Lung microvascular endothelial cell (primary cell): ENCODE results near the gene MYOF. TPM values are rescaled to one million over a fixed set of nuclear protein-coding genes. Genes with fewer than 3 reads are reported as not detected.
A peak's percentile ranks its signal among the peaks of the same experiment; 100 is the strongest.
"Not testable (repeated sequence)": the region's sequence is repeated elsewhere in the genome, so short reads cannot be mapped to it uniquely, and the experiment has no call there.

Experiments
- DNase-seq, 2 donors: peaks; one replicate each; pipeline versions ENCODE4 v3.0.0 to v3.0.0-alpha.2; 2010; ENCODE audit warnings: low read depth in 2 of 2
- total RNA-seq: library from RNA; depleted of rRNA; stranded (reverse); fragments of >200 nt; gene quantifications from 2 replicates; pipeline ENCODE4 v1.2.1, GENCODE V29; 2014

MYOF gene
- total RNA-seq, 1 donor from 2014 or later = 58.1 TPM

DNA sequence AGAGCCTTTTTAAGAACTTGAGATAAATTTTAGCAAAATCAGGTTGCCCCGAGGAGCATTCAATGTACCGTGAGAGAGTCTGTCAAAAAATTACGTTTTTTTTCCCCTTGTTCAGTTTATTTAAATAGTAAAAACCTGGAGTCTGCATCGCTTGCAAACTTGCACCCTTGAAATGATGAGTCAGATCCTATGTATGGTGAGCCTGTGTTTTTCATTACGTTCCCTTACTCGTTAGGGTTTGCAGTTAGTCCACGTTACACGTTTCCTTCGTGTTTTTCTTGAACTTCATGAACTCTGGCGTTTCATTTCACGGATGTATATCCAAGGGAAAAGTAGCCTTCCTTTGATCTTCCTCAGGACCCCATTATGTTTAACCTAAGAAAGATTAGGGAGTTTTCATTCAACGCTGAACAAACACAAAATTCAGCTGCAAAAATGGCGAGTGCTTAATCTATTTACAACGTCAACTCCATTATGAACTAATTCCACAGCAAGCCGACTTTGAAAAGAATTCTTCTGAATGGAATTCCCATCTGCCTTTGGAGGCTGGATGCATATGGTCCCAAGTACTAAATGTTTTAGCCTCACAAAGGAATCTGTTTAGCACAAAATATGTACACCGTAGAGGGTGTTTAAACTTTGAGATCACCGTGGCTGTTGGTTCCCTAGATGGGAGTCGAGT, 182.4 kb downstream of the MYOF start:
- DNase-seq = no peak

DNA sequence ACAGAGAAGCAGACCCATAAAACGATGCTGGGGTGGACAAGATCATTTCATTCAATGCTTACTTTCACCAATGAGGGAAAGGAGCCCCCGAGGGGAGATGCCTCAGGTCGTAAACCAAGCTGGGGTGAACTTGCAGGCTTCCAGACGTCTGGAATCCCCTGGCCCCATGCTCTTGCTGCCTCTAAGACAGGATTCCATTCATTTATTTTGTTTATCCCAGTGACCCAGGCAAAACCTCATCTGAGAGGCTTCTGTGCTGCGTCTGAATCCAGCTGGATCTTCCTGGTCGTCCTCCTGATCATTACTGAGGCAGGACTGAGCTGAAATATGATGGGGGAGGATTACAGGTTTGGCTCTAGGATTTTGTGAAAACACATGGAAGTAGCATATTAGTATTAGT, 182.9 kb downstream of the MYOF start:
- no peak for DNase-seq

- no peak for DNase-seq
Measured at GRCh38 chr10:93296151-93296550, 186.0 kb downstream of the MYOF start.

- DNase-seq = no peak
Measured at GRCh38 chr10:93293999-93294398, 188.1 kb downstream of the MYOF start.

DNA sequence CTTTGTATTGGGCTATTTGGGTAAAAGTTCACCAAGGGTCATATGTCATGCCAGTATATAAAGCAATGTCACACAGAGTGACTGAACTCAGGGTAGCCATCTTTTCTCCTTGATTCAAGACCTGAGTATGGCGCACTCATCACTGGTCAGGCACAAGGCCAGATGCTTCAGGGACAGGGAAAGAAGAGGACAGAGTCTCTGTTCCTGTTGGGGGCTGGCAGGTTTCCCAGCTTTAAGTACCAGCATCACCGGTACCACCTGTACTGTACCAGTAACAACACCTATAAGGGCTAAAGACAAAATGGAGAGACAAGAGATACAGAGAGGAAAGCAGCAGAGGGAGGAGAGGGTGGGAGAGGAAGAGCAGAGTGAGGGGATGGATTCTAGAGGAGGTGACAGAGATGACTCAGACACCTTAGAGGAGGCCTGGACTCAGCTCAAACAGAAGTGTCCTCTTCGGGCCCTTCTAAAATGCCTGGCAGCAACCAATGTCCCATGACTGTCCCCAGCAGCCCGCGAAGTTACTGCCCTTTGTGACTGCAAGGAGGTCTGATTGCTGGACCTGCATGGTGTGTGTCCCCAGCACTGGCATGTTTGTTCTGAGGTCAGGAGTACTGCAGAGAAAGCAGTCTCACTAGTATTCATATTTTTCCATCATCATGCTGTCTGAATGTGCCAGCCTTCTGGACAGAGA, 191.3 kb downstream of the MYOF start:
- no peak for DNase-seq

DNA sequence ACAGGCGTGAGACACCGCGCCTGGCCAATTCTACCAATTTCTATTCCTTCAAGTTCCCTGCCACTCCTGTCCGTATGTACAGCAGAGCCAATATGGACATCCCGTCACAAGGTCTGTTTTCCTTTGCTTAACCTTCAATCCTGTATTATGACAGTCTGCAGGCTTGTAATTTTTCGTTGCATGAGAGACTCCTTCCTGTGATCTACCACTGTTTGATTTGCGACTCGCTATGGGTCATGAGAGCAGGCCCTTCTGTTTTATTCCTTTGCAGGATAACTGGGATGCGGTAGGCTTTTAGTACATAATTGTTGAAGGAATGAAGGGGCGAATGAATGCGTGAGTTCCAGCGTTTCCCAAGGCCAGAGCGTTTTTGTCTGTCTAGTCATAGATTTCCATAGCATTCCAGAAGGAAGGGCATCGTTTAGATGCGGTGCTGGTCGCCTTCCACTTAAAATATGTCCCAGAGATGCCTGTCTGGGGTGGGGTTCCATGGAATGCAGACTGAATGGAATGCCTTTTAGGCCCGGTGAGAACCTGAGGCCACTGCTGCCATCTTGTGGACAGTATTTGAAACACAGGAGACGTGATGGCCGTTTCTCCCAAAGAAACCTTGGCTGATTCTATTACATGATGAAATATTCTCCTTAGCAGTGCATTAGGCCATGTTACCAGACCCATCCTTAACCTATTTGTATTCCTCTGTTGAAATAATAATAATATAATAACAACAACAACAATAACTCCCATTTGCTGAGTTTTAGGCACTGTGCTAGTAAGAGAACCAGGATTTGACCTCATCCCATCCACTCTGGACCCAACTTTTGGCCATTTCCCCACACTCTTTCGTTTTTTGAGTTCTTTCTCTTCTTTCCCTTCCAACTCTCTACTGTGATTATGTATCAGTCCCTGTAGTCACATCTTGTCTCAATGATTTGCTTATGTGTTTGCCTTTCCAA, 193.2 kb downstream of the MYOF start:
- peak; percentile 65 to 83 for DNase-seq

DNA sequence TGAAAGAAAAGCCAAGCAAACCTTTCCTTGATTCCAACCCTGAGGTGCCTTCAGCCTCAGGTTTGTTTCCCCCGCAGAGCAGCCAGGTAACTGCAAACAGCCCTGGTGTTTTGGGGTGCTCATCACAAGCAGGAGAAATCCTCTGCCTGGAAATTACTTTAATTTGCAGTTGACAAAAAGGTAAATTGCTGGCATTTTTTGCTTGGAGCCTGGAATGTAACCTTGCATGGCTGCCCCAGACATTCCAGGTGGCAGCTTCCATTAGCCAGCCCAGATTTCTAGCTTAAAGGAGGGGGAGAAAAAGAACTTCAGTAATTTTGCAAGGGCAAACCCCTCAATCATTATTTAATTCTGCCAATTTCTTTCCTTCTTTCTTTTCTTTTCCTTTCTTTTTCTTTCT, 194.4 kb downstream of the MYOF start:
- no peak for DNase-seq

DNA sequence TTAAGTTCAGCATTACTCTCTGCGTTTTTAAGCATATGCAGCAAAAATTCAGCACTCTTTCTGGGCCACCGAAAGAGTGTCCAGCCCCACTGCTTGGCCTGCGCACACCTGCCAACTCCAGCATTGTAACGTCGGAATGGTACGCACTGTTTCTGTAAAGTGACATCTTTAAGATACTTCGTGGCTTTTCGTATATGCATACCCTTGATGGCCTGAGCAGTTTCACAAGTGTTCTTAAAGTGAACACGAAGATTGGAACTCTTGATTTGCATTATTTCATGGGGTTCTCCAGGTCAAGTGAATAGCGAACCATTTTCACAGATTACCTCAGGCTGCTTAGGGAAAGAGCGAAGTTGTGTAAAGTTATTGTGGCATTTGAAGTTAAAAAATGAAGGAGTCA, 197.9 kb downstream of the MYOF start:
- DNase-seq = not testable (repeated sequence)

DNA sequence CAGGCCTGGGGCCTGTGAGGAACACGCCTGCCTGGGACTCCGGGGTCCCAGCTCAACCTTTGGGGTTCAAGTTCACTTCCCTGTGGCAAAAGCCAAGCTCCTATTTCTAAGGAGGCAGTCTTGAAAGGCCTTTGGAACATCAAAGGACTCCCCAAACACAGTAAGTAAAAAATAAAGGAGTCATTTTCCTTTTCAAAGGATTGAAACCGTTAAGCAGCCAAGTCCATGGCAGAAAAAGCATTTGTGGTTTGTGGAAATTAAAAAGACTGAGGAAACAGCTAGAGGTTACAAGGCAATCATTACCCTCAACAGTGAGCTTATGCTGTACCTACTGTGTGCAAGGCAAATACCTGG, 200.8 kb downstream of the MYOF start:
- DNase-seq = no peak

DNA sequence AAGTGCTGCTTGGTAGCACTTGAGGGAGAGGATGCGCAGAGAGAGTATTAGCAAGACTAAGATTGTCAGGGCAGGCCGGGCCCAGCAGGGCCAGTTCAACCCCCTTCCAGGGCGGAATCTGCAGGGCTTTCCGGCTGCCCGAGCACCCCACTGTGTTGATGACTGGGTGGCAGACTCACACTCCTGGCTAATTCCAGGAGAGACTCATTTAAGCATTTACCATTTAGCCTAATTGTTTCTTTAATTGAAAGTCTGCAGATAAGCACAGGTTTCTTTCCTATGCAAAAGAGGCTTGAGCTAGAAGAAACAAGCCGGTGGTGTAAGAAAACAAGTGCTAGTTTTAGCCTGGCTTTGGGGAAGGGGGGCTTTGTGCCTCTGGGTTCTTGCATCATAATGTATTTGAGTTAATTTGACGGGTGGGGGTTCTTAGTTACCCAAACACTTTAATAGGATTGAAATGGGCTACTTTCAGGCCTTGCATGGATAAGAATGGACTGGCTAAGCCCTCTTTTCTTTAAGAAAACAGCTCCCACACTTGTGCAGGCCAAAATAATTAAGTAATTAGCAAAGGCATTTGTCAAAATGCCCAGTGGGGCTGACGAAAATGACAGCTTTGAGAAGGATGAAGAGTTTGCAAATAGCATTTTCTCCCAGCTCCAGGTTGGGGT, 201.3 kb downstream of the MYOF start:
- no peak for DNase-seq

DNA sequence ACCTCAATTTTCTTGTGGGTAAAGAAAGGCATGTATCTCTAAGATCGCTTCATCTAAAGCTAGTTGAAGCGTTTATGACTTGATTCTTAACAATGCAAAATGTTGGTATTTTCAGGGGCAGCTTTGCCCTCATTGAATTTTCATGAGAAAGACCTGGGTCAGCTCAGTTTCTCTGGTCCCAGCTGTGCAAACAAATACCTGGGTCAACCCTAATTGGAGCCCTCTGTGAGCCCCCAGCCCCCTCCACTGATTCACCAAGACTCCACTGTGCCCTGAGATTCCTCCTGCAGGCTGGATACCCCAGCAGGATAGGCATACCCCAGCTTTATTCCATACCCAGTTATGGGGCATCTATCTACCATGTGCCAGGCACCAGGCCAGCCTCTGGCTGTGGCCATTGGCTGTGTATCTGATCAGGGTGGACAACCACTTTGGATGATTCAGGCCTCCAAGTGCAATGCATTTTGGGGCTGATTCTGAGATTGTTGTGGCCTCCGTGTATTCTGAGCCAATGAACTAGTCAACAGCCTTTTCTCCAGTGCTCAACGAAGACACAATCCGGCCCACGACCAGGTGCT, 201.9 kb downstream of the MYOF start:
- DNase-seq = no peak

GRCh38 chr10:93277360-93277759, 204.8 kb downstream of the MYOF start:
- DNase-seq = no peak

DNA sequence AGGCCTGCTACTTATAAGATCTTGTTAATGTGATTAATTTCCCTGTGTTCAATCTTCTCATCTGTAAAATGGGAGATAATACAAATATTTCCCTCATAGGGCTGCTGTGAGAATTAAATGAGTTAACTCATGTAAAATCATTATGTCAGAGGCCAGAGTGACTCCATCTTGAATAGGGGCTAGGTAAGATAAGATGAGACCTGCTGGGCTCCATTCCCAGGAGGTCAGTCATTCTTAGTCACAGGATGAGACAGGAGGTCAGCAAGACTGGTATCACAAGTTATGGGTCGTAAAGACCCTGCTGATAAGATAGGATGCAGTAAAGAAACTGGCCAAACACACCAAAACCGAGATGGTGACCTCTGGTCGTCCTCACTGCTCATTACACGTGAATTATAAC, 207.7 kb downstream of the MYOF start:
- DNase-seq = no peak

DNA sequence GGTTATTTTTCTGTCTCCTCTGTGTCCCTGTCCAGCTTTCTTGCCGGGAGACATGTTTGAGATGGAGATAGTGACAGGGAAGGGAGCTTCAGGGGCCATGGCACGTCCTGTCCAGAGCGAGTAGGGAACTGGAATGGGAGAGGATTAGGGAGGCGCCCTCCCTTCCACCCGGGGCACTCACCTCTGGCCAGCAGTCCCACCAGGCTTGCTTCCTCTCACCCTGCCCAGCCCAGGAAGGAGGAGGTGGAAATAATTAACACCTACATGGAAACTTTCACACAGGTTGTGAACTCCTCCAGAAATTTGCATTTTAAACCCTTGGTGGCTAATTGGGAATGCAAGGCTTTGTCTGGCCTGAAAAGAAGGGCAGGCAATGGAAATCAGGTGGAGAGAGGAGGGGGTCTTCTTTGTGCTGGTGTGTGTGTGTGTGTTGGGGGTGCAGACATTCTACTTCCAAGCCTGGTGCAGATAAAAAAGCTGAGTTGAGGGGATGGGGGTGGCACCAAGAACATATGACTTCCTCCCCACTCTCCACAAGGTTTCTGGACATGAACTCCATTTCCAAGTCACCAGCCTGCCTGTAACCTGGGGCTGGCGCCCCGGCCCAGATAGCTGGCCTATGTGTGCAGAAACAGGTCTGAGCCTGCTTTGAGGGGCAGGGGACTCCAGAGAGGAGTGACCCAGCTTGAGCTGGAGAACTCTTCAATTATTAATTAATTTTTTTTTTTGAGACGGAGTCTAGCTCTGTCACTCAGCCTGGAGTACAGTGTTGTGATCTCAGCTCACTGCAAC, 209.1 kb downstream of the MYOF start:
- DNase-seq = no peak

DNA sequence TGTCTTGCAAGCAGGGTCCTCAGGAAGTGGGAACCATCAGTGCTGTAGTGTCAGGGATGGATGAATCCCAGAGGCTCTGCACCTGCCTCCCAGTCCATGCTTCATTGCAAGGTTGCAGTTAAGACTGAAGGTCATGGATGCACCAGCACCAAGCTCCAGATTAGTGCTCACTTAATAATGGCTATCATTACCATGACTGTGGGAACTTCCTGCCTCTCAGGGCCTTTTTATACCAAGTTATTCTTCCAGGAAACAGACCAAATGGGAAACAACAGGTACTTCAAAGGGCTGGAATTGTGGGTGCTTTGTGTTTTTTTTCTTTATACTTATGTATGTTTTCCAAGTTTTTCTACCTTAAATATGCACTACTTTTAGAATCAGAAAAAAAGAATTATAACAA, 210.8 kb downstream of the MYOF start:
- DNase-seq = no peak

- no peak for DNase-seq
Measured at GRCh38 chr10:93269281-93269680, 212.9 kb downstream of the MYOF start.

DNA sequence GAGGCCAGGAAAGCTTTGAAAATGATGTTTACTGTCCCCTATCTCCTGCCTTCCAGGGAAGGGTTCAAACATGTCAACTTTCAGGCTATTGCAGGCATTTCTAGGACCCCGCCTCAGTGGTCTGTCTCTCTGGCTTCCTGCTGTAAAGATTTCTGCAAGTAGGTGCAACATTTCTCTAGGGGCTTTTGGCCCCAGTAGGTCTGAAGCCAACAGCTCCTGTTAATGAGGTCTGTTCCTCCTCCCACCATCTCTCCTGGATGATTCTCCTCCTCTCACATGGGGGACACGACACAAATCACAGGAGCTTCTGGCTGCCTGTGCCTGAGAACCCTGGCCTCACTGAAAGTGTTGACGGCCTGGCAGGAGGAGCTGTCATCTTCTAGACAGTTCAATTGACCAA, 214.1 kb downstream of the MYOF start:
- no peak for DNase-seq

GRCh38 chr10:93267521-93267920, 214.6 kb downstream of the MYOF start:
- no peak for DNase-seq

- DNase-seq = no peak
Measured at GRCh38 chr10:93266858-93267257, 215.3 kb downstream of the MYOF start.

- DNase-seq = peak in 1 of 2 donors; percentile 40
Measured at GRCh38 chr10:93261961-93262610, 220.0 kb downstream of the MYOF start.
